Measurements from ENCODE around the gene COBLL1.
A peak's percentile ranks its signal among the peaks of the same experiment; 100 is the strongest.

The COBLL1 gene

GRCh38 chr2:164717000-164717803 is 124.4 kb downstream of the COBLL1 start:
- H3F3A ChIP-seq (ENCODE audit: insufficient read depth, low read length) = no peaks in the 10 kb centered on the region
- no peaks in the 10 kb centered on the region for H3K36me3 ChIP-seq (ENCODE audit: insufficient read depth, low read length)
- H3K4me3 ChIP-seq (ENCODE audit: low read depth, low read length, poor library complexity, severe bottlenecking) = no peak overlapping the region
- H3K4me1 ChIP-seq (ENCODE audit: insufficient read depth, low read length, severe bottlenecking) = no peaks in the 10 kb centered on the region
- H3K79me2 ChIP-seq (ENCODE audit: insufficient read depth, low read length) = no peaks in the 10 kb centered on the region
- no peaks in the 10 kb centered on the region for H3K27me3 ChIP-seq (ENCODE audit: insufficient read depth, low read length)
- H3K9me3 ChIP-seq (ENCODE audit: low read length) = no peaks in the 10 kb centered on the region
- no peak overlapping the region for H2AFZ ChIP-seq (ENCODE audit: low read length)
- no peak overlapping the region for H3K9ac ChIP-seq (ENCODE audit: low read length)
- no peaks in the 10 kb centered on the region for H4K20me1 ChIP-seq (ENCODE audit: insufficient read depth, low read length)
- no peak overlapping the region for H3K27ac ChIP-seq (ENCODE audit: low read depth, low read length, poor library complexity, severe bottlenecking)
- H3K9me2 ChIP-seq (ENCODE audit: low read depth, low read length) = no peaks in the 10 kb centered on the region
- no peak overlapping the region for H3K4me2 ChIP-seq (ENCODE audit: low read length)
- peak; percentile 68 for TF ChIP-seq CTCF (IDR thresholded peaks at IDR 0.05; ENCODE audit: low read length)
- no peak for TF ChIP-seq EZH2 (IDR thresholded peaks at IDR 0.05; ENCODE audit: borderline replicate concordance, low read length)

GRCh38 chr2:164714471-164714870 is 127.2 kb downstream of the COBLL1 start:
- Histone ChIP-seq H2AFZ (ENCODE audit: low read length) (no peak overlapping the region), H3K36me3 (ENCODE audit: insufficient read depth, low read length) (no peaks in the 10 kb centered on the region), H3K27me3 (ENCODE audit: insufficient read depth, low read length) (no peaks in the 10 kb centered on the region), H4K20me1 (ENCODE audit: insufficient read depth, low read length) (no peaks in the 10 kb centered on the region), H3K27ac (ENCODE audit: low read depth, low read length, poor library complexity, severe bottlenecking) (no peak overlapping the region), H3K9me3 (ENCODE audit: low read length) (no peaks in the 10 kb centered on the region), H3K9me2 (ENCODE audit: low read depth, low read length) (no peaks in the 10 kb centered on the region), H3K4me2 (ENCODE audit: low read length) (no peak overlapping the region), H3F3A (ENCODE audit: insufficient read depth, low read length) (no peaks in the 10 kb centered on the region), H3K4me3 (ENCODE audit: low read depth, low read length, poor library complexity, severe bottlenecking) (no peak overlapping the region), H3K4me1 (ENCODE audit: insufficient read depth, low read length, severe bottlenecking) (no peaks in the 10 kb centered on the region), H3K9ac (ENCODE audit: low read length) (no peak overlapping the region), H3K79me2 (ENCODE audit: insufficient read depth, low read length) (no peaks in the 10 kb centered on the region)
- TF ChIP-seq EZH2 (IDR thresholded peaks at IDR 0.05; ENCODE audit: borderline replicate concordance, low read length) (no peak), CTCF (IDR thresholded peaks at IDR 0.05; ENCODE audit: low read length) (no peak)

- Histone ChIP-seq H4K20me1 (ENCODE audit: insufficient read depth, low read length) (no peaks in the 10 kb centered on the region), H2AFZ (ENCODE audit: low read length) (no peak overlapping the region), H3K36me3 (ENCODE audit: insufficient read depth, low read length) (no peaks in the 10 kb centered on the region), H3K9me2 (ENCODE audit: low read depth, low read length) (no peaks in the 10 kb centered on the region), H3K27me3 (ENCODE audit: insufficient read depth, low read length) (no peaks in the 10 kb centered on the region), H3K9ac (ENCODE audit: low read length) (no peak overlapping the region), H3K4me3 (ENCODE audit: low read depth, low read length, poor library complexity, severe bottlenecking) (no peak overlapping the region), H3K4me1 (ENCODE audit: insufficient read depth, low read length, severe bottlenecking) (no peaks in the 10 kb centered on the region), H3K79me2 (ENCODE audit: insufficient read depth, low read length) (no peaks in the 10 kb centered on the region), H3F3A (ENCODE audit: insufficient read depth, low read length) (no peaks in the 10 kb centered on the region), H3K9me3 (ENCODE audit: low read length) (no peaks in the 10 kb centered on the region), H3K27ac (ENCODE audit: low read depth, low read length, poor library complexity, severe bottlenecking) (no peak overlapping the region), H3K4me2 (ENCODE audit: low read length) (no peak overlapping the region)
- TF ChIP-seq CTCF (IDR thresholded peaks at IDR 0.05; ENCODE audit: low read length) (no peak), EZH2 (IDR thresholded peaks at IDR 0.05; ENCODE audit: borderline replicate concordance, low read length) (no peak)
Measured at GRCh38 chr2:164711766-164712138, 129.9 kb downstream of the COBLL1 start.

Measured in OCI-LY1 (cell line).